ENCODE results near the gene TRIM40.
A peak's percentile ranks its signal among the peaks of the same experiment; 100 is the strongest.

Gene TRIM40

GRCh38 chr6:30145818-30146217 lies 9.9 kb downstream of the TRIM40 start:
- no peak for TF ChIP-seq MAX (IDR thresholded peaks at IDR 0.05; ENCODE audit: low read depth, low read length)
- no peak for TF ChIP-seq MYC (IDR thresholded peaks at IDR 0.05; ENCODE audit: low read depth, low read length)
- no peak for TF ChIP-seq POLR2A (IDR thresholded peaks at IDR 0.05; ENCODE audit: extremely low read depth, insufficient read length)
- TF ChIP-seq CTCF (IDR thresholded peaks at IDR 0.05; ENCODE audit: low read depth, low read length): no peak

GRCh38 chr6:30147096-30147495 lies 11.2 kb downstream of the TRIM40 start:
- TF ChIP-seq POLR2A (IDR thresholded peaks at IDR 0.05; ENCODE audit: extremely low read depth, insufficient read length) (no peak), CTCF (IDR thresholded peaks at IDR 0.05; ENCODE audit: low read depth, low read length) (no peak), MYC (IDR thresholded peaks at IDR 0.05; ENCODE audit: low read depth, low read length) (no peak), MAX (IDR thresholded peaks at IDR 0.05; ENCODE audit: low read depth, low read length) (no peak)
- no peak overlapping the region for H3K4me3 ChIP-seq (ENCODE audit: low read depth, low read length)
- DNase-seq (ENCODE audit: low read depth): no peak

More at GRCh38 chr6:30145818-30146217, 9.9 kb downstream of the TRIM40 start:
- no peak overlapping the region for H3K4me3 ChIP-seq (ENCODE audit: low read depth, low read length)
- no peak for DNase-seq (ENCODE audit: low read depth)

GRCh38 chr6:30149234-30149633 lies 13.3 kb downstream of the TRIM40 start:
- no peak for DNase-seq (ENCODE audit: low read depth)
- no peak for TF ChIP-seq CTCF (IDR thresholded peaks at IDR 0.05; ENCODE audit: low read depth, low read length)
- TF ChIP-seq POLR2A (IDR thresholded peaks at IDR 0.05; ENCODE audit: extremely low read depth, insufficient read length): no peak
- no peak for TF ChIP-seq MYC (IDR thresholded peaks at IDR 0.05; ENCODE audit: low read depth, low read length)
- no peak for TF ChIP-seq MAX (IDR thresholded peaks at IDR 0.05; ENCODE audit: low read depth, low read length)
- no peak overlapping the region for H3K4me3 ChIP-seq (ENCODE audit: low read depth, low read length)

GRCh38 chr6:30149858-30150550 lies 14.1 kb downstream of the TRIM40 start:
- TF ChIP-seq MYC (IDR thresholded peaks at IDR 0.05; ENCODE audit: low read depth, low read length) (no peak), POLR2A (IDR thresholded peaks at IDR 0.05; ENCODE audit: extremely low read depth, insufficient read length) (no peak), MAX (IDR thresholded peaks at IDR 0.05; ENCODE audit: low read depth, low read length) (no peak), CTCF (IDR thresholded peaks at IDR 0.05; ENCODE audit: low read depth, low read length) (no peak)
- no peak for DNase-seq (ENCODE audit: low read depth)
- no peak overlapping the region for H3K4me3 ChIP-seq (ENCODE audit: low read depth, low read length)

- TF ChIP-seq MYC (IDR thresholded peaks at IDR 0.05; ENCODE audit: low read depth, low read length) (no peak), MAX (IDR thresholded peaks at IDR 0.05; ENCODE audit: low read depth, low read length) (no peak)
- DNase-seq (ENCODE audit: low read depth): no peak
- no peak overlapping the region for H3K4me3 ChIP-seq (ENCODE audit: low read depth, low read length)
These were observed 14.9 kb downstream of the TRIM40 start for GRCh38 chr6:30150671-30151395.

- DNase-seq (ENCODE audit: low read depth): peak; percentile 40
- TF ChIP-seq POLR2A (IDR thresholded peaks at IDR 0.05; ENCODE audit: extremely low read depth, insufficient read length) (no peak), MAX (IDR thresholded peaks at IDR 0.05; ENCODE audit: low read depth, low read length) (no peak), MYC (IDR thresholded peaks at IDR 0.05; ENCODE audit: low read depth, low read length) (no peak), CTCF (IDR thresholded peaks at IDR 0.05; ENCODE audit: low read depth, low read length) (no peak)
These were observed 15.6 kb downstream of the TRIM40 start for GRCh38 chr6:30151580-30151979.

More at GRCh38 chr6:30151580-30151979, 15.6 kb downstream of the TRIM40 start:
- H3K4me3 ChIP-seq (ENCODE audit: low read depth, low read length): no peak overlapping the region
